Stimulated activated CD4-positive, alpha-beta T cell treated with anti-CD3 and anti-CD28 coated beads, Interleukin-4, amount 100 ng/mL, for 48 hours (primary cell): ENCODE data around the gene SLC10A3.

Experiments
- DNase-seq, 2 donors: peaks; one replicate each; pipeline ENCODE4 v3.0.0-alpha.2; 2020; ENCODE audit warnings: low read depth in 2 of 2

Gene SLC10A3, protein sequence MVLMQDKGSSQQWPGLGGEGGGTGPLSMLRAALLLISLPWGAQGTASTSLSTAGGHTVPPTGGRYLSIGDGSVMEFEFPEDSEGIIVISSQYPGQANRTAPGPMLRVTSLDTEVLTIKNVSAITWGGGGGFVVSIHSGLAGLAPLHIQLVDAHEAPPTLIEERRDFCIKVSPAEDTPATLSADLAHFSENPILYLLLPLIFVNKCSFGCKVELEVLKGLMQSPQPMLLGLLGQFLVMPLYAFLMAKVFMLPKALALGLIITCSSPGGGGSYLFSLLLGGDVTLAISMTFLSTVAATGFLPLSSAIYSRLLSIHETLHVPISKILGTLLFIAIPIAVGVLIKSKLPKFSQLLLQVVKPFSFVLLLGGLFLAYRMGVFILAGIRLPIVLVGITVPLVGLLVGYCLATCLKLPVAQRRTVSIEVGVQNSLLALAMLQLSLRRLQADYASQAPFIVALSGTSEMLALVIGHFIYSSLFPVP

GRCh38 chrX:154490414-154491083 is at the start of gene SLC10A3:
SLC10A3 (minus strand) TSS chrX:154490629; CDS start chrX:154488940, 1,689 bp downstream.
- DNase-seq: peak; percentile 81 to 87

DNA sequence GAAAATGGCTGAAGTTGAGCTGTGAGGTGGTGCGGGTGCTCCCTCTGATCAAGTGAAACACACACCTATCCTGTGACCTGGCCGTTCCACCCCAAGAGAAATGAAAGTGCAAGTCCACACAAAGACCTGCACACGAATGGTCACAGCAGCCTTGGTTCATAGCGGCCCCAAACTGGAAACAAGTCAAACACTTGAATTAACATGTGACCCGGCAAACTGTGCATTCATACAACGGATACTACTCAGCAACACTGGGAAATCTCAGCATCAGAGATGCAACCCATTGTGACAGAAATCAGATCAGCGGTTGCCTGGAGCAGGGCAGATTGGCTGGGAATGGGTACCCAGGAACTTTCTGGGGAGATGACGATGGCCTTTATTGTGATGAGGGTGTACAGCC is 48.6 kb upstream of the SLC10A3 start:
- DNase-seq: no peak

GRCh38 chrX:154535892-154536291 is 45.5 kb upstream of the SLC10A3 start:
- no peak for DNase-seq

DNA sequence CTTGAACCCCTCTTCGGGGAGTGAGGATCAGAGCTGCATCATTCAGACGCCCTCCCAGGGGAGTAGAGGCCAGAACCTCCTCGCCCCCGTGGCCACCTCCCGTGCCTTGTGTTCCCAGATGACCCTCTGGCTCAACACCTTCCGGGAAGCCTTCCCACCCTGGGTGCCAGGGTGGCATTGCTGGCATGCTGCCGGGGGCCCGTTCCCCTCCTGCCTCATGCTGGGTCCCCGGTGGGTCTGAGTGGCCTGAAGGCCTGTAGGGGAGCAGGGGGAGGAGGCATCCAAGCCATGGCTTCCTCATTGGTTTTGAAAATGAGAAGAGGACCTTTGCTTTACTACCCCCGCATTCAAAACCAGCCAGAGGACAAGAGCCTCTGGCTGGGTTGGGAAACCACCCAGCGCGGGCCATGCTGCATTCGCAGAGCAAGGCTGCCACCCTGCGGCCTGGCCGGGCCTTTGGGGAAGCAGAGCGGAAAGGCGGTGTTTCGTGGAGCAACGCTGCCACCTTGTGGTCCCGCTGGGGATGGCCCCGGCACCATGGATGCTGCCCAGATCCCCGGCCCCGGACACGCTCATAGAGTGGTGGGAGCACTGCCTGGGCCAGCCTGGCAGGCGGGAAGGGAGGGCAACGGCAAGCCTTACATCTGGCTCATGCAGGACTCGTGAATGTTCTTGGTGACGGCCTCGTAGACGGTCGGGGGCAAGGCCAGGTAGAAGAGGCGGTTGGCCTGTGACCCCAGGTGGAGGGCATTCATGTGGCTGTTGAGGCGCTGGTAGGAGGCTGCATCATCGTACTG is 44.3 kb upstream of the SLC10A3 start:
- DNase-seq: peak; percentile 78 to 84

- no peak for DNase-seq
Measured at GRCh38 chrX:154532690-154533089, 42.3 kb upstream of the SLC10A3 start.

- DNase-seq: no peak
Measured at GRCh38 chrX:154531626-154532025, 41.2 kb upstream of the SLC10A3 start.

GRCh38 chrX:154530286-154530685 is 39.9 kb upstream of the SLC10A3 start:
- DNase-seq: no peak

DNA sequence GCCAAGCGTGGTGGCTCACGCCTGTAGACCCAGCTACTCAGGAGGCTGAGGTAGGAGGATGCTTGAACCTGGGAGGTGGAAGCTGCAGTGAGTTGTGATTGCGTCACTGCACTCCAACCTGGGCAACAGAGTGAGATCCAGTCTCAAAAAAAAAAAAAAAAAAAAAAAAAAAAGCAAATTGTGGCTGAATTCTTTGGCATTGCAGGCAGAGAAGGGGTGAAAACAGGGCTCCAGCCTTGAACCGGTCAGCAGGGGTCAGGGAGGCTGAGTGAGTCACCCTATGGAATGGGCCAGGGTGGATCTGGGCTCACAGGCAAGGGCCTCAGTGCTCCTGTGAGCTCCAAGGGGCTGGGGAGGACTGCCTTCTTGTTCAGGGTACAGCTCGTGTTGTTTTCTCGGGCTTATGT is 38.8 kb upstream of the SLC10A3 start:
- DNase-seq: no peak

GRCh38 chrX:154526901-154527675 is 36.7 kb upstream of the SLC10A3 start:
- DNase-seq: peak; percentile 47 to 54

DNA sequence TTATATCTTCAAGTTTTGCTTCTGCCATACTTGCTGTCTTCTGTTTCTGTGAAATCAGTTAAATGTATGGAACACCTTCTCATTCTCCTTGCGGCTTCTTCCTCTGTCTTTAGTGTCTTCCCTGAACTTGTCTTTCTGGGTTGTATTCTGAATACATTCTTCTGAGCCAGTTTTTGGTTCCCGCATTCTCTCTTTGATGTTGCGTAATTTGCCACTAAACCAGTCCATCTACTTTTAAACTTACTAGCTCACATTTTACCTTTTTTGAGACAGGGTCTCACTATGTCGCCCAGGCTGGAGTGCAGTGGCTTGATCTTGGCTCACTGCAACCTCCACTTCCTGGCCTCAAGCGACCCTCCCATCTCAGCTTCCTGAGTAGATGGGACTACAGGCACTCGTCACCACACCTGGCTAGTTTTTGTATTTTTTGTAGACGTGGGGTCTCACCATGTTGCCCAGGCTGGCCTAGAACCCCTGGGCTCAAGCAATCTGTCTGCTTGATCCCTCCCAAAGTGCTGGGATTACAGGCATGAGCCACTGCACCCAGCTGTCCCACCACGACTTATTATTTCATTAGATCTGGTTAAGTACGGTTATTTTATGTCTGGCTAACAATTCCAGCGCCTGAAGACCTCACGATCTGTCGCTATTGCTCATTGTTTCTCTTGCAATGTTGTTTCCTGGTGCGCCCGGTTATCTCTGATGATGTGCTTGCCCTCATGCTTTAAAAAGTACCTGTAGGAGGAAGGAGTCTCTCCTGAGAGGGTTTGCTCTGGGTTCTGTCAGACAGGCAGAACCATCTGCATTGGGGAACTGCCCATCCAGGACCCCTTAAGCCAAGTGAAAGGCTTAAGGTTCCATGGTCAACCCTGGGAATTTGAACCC is 35.4 kb upstream of the SLC10A3 start:
- no peak for DNase-seq

- no peak for DNase-seq
Measured at GRCh38 chrX:154519389-154519788, 29.0 kb upstream of the SLC10A3 start.

DNA sequence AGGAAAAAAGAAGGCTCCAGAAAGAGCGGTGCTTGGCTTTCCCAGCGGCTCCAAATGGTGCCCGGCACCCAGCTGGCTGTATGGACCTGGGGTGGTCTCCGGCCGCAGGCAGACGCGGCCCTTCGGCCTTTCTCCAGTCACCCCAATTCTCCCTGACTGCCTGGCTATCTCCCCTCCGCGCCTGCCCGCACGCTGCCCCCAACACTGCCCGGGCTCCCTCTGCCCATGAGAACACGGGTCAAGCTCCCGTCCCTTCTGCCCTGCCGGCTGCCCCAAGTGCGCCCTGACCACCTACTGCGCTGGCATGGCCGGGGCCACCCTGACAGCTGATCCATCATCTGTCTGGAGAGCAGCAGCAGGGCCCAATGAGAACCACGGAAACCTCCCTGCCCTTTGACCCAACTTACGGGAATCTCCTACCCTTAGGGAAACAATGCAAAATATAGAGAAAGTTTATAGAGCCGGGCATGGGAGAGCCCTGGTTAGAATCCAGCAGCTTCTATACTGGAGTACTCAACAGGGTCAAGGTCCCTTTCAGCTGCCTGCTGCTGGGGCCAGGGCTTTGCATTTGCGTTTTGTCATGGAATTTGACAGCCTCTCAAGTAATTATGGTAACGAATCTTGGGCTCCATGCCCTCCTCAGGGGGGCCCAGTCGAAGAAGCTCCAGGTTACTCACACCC is 26.8 kb upstream of the SLC10A3 start:
- no peak for DNase-seq

DNA sequence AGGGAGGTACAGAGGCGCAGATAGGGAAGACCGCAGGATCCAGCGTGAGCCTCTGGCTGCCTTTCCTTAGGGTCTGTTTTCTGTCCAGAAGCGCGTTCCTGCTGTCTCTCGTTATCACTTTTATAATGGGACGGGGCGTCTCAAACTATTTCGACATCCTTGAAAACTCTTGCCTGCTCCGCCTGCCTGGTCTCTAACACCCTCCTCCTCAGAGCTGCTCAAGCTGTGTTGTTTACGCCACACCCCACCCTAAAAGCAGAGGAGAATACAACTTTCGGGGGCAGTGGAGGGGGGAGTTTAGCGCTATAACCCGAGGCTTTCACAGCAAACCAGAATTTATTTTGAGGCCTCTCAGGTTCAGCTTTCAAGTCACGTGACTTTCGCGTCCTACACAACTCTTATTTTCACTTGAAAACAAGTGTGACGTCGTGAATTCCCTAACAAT is 26.2 kb upstream of the SLC10A3 start:
- DNase-seq: no peak

- DNase-seq: peak; percentile 90
Measured at GRCh38 chrX:154515966-154516655, 25.7 kb upstream of the SLC10A3 start, which contains the start of gene FAM3A. FAM3A (minus strand) TSS chrX:154516232; CDS start chrX:154515772, 460 bp downstream.

GRCh38 chrX:154515090-154515965 is 24.9 kb upstream of the SLC10A3 start:
- no peak for DNase-seq

DNA sequence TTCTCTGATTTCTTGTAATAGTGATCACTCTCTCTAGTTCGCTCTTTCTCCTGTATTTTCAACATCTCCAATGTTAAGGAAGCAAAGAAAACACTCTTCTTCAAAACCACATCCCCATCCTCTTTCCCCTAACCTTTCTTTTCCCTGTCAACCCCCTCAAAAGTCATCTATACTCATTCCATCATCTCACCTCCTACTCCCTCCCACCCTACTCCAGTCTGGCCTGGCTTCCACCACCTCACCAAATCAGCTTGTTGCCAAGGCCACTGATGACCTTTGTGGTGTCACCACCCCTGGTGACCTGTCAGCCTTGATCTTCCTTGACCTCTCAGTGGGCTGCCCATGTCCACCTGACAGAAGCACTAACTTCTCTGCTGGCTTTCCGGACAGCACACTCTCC is 23.3 kb upstream of the SLC10A3 start:
- DNase-seq: no peak

GRCh38 chrX:154512879-154513553 is 22.6 kb upstream of the SLC10A3 start:
- no peak for DNase-seq
